ENCODE data around the gene EMC10. TPM values are rescaled to one million over a fixed set of nuclear protein-coding genes. Genes with fewer than 3 reads are reported as not detected.
A peak's percentile ranks its signal among the peaks of the same experiment; 100 is the strongest.

Gene EMC10
- total RNA-seq, 1 donor from 2014 or later: 123 TPM

- no peak for DNase-seq (ENCODE audit: low read depth)
- H3K4me3 ChIP-seq (ENCODE audit: low read depth, low read length): no peak overlapping the region
- TF ChIP-seq, protein P1, sequence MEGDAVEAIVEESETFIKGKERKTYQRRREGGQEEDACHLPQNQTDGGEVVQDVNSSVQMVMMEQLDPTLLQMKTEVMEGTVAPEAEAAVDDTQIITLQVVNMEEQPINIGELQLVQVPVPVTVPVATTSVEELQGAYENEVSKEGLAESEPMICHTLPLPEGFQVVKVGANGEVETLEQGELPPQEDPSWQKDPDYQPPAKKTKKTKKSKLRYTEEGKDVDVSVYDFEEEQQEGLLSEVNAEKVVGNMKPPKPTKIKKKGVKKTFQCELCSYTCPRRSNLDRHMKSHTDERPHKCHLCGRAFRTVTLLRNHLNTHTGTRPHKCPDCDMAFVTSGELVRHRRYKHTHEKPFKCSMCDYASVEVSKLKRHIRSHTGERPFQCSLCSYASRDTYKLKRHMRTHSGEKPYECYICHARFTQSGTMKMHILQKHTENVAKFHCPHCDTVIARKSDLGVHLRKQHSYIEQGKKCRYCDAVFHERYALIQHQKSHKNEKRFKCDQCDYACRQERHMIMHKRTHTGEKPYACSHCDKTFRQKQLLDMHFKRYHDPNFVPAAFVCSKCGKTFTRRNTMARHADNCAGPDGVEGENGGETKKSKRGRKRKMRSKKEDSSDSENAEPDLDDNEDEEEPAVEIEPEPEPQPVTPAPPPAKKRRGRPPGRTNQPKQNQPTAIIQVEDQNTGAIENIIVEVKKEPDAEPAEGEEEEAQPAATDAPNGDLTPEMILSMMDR (conservative IDR thresholded peaks at IDR 0.05; ENCODE audit: low read depth, low read length): peak; percentile 53
These were observed 2.8 kb downstream of the EMC10 start for GRCh38 chr19:50478901-50479715.

- no peak overlapping the region for H3K4me3 ChIP-seq (ENCODE audit: low read depth, low read length)
- TF ChIP-seq, protein P1 (conservative IDR thresholded peaks at IDR 0.05; ENCODE audit: low read depth, low read length): no peak
- no peak for DNase-seq (ENCODE audit: low read depth)
These were observed 3.5 kb downstream of the EMC10 start for GRCh38 chr19:50479761-50480251.

DNA sequence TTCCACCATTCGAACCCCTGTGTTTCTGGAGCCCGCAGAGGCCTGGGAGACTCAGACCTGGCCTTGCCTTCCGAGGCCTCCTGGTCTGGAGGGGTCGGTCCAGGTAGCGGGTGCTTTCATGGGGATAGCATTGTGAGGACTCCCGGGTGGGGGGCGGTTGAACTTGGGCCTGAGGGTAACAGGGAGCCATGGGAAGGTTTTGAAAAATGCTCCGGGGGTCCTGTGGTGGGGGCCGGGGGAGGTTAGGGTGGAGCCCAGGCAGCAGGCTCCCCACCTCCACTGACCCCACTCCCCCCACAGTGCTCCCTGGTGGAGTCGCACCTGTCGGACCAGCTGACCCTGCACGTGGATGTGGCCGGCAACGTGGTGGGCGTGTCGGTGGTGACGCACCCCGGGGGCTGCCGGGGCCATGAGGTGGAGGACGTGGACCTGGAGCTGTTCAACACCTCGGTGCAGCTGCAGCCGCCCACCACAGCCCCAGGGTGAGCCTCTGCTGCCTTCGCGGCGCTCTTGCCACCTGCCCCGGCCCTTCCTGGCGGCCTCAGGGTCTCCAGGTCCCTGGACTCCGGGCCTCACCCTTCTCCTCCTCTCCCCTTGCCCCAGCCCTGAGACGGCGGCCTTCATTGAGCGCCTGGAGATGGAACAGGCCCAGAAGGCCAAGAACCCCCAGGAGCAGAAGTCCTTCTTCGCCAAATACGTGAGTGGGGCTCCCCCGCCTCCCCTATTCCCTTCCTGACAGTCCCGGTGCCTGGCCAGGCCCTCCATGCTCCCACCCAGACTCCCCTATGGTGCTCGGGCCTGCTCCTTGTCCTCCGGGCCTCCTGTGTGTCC lies 4.2 kb downstream of the EMC10 start:
- DNase-seq (ENCODE audit: low read depth): no peak
- TF ChIP-seq, protein P1 (conservative IDR thresholded peaks at IDR 0.05; ENCODE audit: low read depth, low read length): no peak
- H3K4me3 ChIP-seq (ENCODE audit: low read depth, low read length): no peak overlapping the region

- TF ChIP-seq, protein P1 (conservative IDR thresholded peaks at IDR 0.05; ENCODE audit: low read depth, low read length): no peak
- DNase-seq (ENCODE audit: low read depth): no peak
- no peak overlapping the region for H3K4me3 ChIP-seq (ENCODE audit: low read depth, low read length)
These were observed 5.2 kb downstream of the EMC10 start for GRCh38 chr19:50481351-50482149.

DNA sequence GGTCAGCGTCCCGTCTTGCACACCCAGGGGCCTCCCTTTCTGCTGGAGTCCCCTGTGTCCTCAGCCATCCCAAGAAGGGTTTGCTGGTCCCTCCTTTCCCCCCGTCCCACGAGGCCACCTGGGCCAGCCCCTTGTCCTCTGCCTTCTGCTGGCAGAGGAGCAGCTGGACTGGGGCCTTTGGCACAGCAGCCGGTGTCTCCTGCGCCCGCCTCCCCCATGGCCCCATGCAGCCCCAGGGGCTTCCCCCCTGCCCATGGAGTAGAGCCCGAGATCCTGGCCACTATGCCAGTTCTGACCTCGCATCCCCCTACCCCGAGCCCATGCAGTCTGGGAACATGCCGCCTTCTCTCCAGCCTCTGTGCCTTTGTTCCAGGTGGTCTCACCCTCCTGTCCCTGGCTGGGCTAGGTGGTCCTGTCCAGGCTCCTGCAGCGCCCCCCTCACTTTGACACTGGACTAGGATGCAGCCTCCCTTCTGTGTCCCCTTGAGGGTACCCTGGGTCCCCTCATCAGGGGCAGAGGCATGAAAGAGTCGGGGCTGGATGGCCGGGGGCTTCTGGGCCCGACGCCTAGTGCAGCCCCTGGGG lies 6.1 kb downstream of the EMC10 start:
- TF ChIP-seq, protein P1 (conservative IDR thresholded peaks at IDR 0.05; ENCODE audit: low read depth, low read length): no peak
- no peak overlapping the region for H3K4me3 ChIP-seq (ENCODE audit: low read depth, low read length)
- DNase-seq (ENCODE audit: low read depth): no peak

DNA sequence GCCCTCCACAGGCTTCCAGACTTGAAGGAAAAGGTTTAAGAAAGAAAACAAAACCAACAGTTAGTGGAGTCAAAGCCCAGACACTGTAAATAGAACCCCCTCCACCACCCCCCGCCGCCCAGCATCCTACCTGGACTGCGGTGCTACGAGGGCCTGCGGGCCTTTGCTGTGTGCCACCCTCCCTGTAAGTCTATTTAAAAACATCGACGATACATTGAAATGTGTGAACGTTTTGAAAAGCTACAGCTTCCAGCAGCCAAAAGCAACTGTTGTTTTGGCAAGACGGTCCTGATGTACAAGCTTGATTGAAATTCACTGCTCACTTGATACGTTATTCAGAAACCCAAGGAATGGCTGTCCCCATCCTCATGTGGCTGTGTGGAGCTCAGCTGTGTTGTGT lies 6.6 kb downstream of the EMC10 start:
- no peak for DNase-seq (ENCODE audit: low read depth)
- TF ChIP-seq, protein P1 (conservative IDR thresholded peaks at IDR 0.05; ENCODE audit: low read depth, low read length): no peak

More for the DNA sequence above, 6.6 kb downstream of the EMC10 start:
- no peak overlapping the region for H3K4me3 ChIP-seq (ENCODE audit: low read depth, low read length)
